Caco-2 (cell line): Measurements from ENCODE around the gene CDKN2A. TPM values are rescaled to one million over a fixed set of nuclear protein-coding genes. Genes with fewer than 3 reads are reported as not detected.

Experiments used
- BruUV-seq: library from RNA; stranded (reverse); fragments of 400-500 nt; replicated peaks from 2 replicates; lab custom pipeline; 2021; lab: Mats Ljungman, UMichigan
- CTCF ChIA-PET: fragments of 300-600 bp; sonication (Branson Sonifier 250); formaldehyde crosslinking; loops from one replicate; lab custom pipeline; 2022; ENCODE audit warnings: antibody characterized with exemption; lab: Charles Lee
- POLR2A ChIA-PET: fragments of 300-600 bp; sonication (Branson Sonifier 250); formaldehyde crosslinking; loops from one replicate; lab custom pipeline; 2022; ENCODE audit warnings: antibody characterized with exemption; lab: Charles Lee
- DNase-seq, 2 experiments: peaks; one replicate each; pipeline versions ENCODE4 v3.0.0 to v3.0.0-alpha.2; 2020 to 2022
- H3K27me3 ChIP-seq: replicated peaks from 2 replicates; pipeline ENCODE4 v1.6.0; 2011; ENCODE audit warnings: low read length; ENCODE audit not compliant: control insufficient read depth, insufficient read depth
- H3K36me3 ChIP-seq: 2 replicates; pipeline ENCODE4 v1.5.1; 2011; ENCODE audit warnings: low read length; ENCODE audit not compliant: control insufficient read depth, insufficient read depth
- H3K4me1 ChIP-seq: fragments of 250-450 bp; sonication (Bioruptor Pico); 2 replicates; pipeline ENCODE4 v1.5.1; 2020; ENCODE audit warnings: mild to moderate bottlenecking
- H3K4me3 ChIP-seq: 2 replicates; pipeline ENCODE4 v1.5.1; 2011; ENCODE audit warnings: low read depth, mild to moderate bottlenecking, control low read depth, low read length
- H3K9me3 ChIP-seq: fragments of 250-450 bp; sonication (Bioruptor Pico); 2 replicates; pipeline ENCODE4 v1.5.1; 2020; ENCODE audit warnings: mild to moderate bottlenecking, moderate library complexity
- H3K27ac Mint-ChIP-seq: one replicate; pipeline ENCODE4 v1.8.0; 2022; ENCODE audit warnings: mixed read lengths; ENCODE audit not compliant: unreplicated experiment
- H3K27me3 Mint-ChIP-seq: one replicate; pipeline ENCODE4 v1.8.0; 2022; ENCODE audit warnings: mixed read lengths; ENCODE audit not compliant: insufficient read depth, unreplicated experiment
- H3K36me3 Mint-ChIP-seq: one replicate; pipeline ENCODE4 v1.8.0; 2022; ENCODE audit warnings: mild to moderate bottlenecking, mixed read lengths; ENCODE audit not compliant: insufficient read depth, unreplicated experiment
- H3K4me1 Mint-ChIP-seq: one replicate; pipeline ENCODE4 v1.8.0; 2022; ENCODE audit warnings: low read depth, mixed read lengths; ENCODE audit not compliant: unreplicated experiment
- H3K4me3 Mint-ChIP-seq: one replicate; pipeline ENCODE4 v1.8.0; 2022; ENCODE audit warnings: mild to moderate bottlenecking, moderate library complexity, mixed read lengths; ENCODE audit not compliant: unreplicated experiment
- H3K9me3 Mint-ChIP-seq: one replicate; pipeline ENCODE4 v1.8.0; 2022; ENCODE audit warnings: mixed read lengths; ENCODE audit not compliant: unreplicated experiment
- CTCF ChIP-seq, 2 experiments: fragments of 200-600 bp in 1 of 2; IDR thresholded peaks; 1 replicate in 1 of 2; 2 replicates in 1 of 2; pipeline versions ENCODE4 v1.5.1 to v1.8.0; 2011 to 2022; ENCODE audit warnings: antibody characterized with exemption in 1 of 2, control low read depth in 1 of 2, inconsistent platforms in 1 of 2, low read depth in 1 of 2, low read length in 1 of 2, mild to moderate bottlenecking in 1 of 2, moderate library complexity in 1 of 2; ENCODE audit not compliant: insufficient read depth in 1 of 2, severe bottlenecking in 1 of 2, unreplicated experiment in 1 of 2
- intact Hi-C: fragments of 100-400 bp; cut with micrococcal nuclease; formaldehyde crosslinking; loops from one replicate; pipeline ENCODE4 v1.10.0; 2022; ENCODE audit not compliant: unreplicated experiment
- total RNA-seq: library from RNA; stranded (reverse); gene quantifications from 2 replicates; pipeline ENCODE4 v1.2.3, GENCODE V29; 2022

CDKN2A gene
- total RNA-seq, 1 experiment from 2014 or later: 48.0 TPM

- DNase-seq: no peak
- Histone ChIP-seq H3K9me3 (no peaks in the 10 kb centered on the region), H3K4me3 (no peak overlapping the region), H3K4me1 (no peaks in the 10 kb centered on the region), H3K36me3 (no peaks in the 10 kb centered on the region), H3K27me3 (no peaks in the 10 kb centered on the region)
- intact Hi-C loops: no loop called here
- CTCF ChIA-PET: no interaction called here
- Mint-ChIP-seq H3K9me3 (no peaks in the 10 kb centered on the region), H3K27ac (no peak overlapping the region), H3K36me3 (no peaks in the 10 kb centered on the region), H3K4me3 (no peak overlapping the region), H3K27me3 (peaks cover 3% of the 10 kb centered on the region), H3K4me1 (no peaks in the 10 kb centered on the region)
- BruUV-seq: no TSS peak
- POLR2A ChIA-PET: no interaction called here
- no peak for TF ChIP-seq CTCF (IDR thresholded peaks at IDR 0.05; ENCODE audit: insufficient read depth in 1 of 2, low read depth in 1 of 2, low read length in 1 of 2, severe bottlenecking in 1 of 2, unreplicated experiment in 1 of 2)
Observed at GRCh38 chr9:21941337-21941995, 52.7 kb downstream of the CDKN2A start.

GRCh38 chr9:21936161-21936560 lies 58.0 kb downstream of the CDKN2A start:
- CTCF ChIA-PET: no interaction called here
- intact Hi-C loops: no loop called here
- no peaks in the 10 kb centered on the region for H3K9me3 Mint-ChIP-seq

GRCh38 chr9:21935631-21936030 lies 58.6 kb downstream of the CDKN2A start:
- Histone ChIP-seq H3K4me3 (no peak overlapping the region), H3K9me3 (no peaks in the 10 kb centered on the region), H3K4me1 (no peaks in the 10 kb centered on the region), H3K36me3 (no peaks in the 10 kb centered on the region), H3K27me3 (no peaks in the 10 kb centered on the region)
- Mint-ChIP-seq H3K4me1 (no peaks in the 10 kb centered on the region), H3K9me3 (no peaks in the 10 kb centered on the region), H3K27me3 (no peaks in the 10 kb centered on the region), H3K27ac (no peak overlapping the region), H3K4me3 (no peak overlapping the region), H3K36me3 (no peaks in the 10 kb centered on the region)
- no peak for TF ChIP-seq CTCF (IDR thresholded peaks at IDR 0.05; ENCODE audit: insufficient read depth in 1 of 2, low read depth in 1 of 2, low read length in 1 of 2, severe bottlenecking in 1 of 2, unreplicated experiment in 1 of 2)
- no TSS peak for BruUV-seq
- ChIA-PET CTCF (interaction anchor here (0.5 kb wide), 1 partner anchor 134 kb away, joined by 3 read pairs; no protein-coding TSS in a partner anchor), POLR2A (no interaction called here)
- intact Hi-C loops: no loop called here
- no peak for DNase-seq

More at GRCh38 chr9:21936161-21936560, 58.0 kb downstream of the CDKN2A start:
- Histone ChIP-seq H3K27me3 (no peaks in the 10 kb centered on the region), H3K36me3 (no peaks in the 10 kb centered on the region), H3K9me3 (no peaks in the 10 kb centered on the region), H3K4me3 (no peak overlapping the region), H3K4me1 (no peaks in the 10 kb centered on the region)
- Mint-ChIP-seq H3K27ac (no peak overlapping the region), H3K36me3 (no peaks in the 10 kb centered on the region), H3K4me3 (no peak overlapping the region), H3K27me3 (no peaks in the 10 kb centered on the region), H3K4me1 (no peaks in the 10 kb centered on the region)
- TF ChIP-seq CTCF (IDR thresholded peaks at IDR 0.05; ENCODE audit: insufficient read depth in 1 of 2, low read depth in 1 of 2, low read length in 1 of 2, severe bottlenecking in 1 of 2, unreplicated experiment in 1 of 2): no peak
- POLR2A ChIA-PET: no interaction called here
- BruUV-seq: no TSS peak
- DNase-seq: no peak
